Measurements from ENCODE around the gene FAM174C.
"Not testable (repeated sequence)": the region's sequence is repeated elsewhere in the genome, so short reads cannot be mapped to it uniquely, and the experiment has no call there.

The FAM174C gene

DNA sequence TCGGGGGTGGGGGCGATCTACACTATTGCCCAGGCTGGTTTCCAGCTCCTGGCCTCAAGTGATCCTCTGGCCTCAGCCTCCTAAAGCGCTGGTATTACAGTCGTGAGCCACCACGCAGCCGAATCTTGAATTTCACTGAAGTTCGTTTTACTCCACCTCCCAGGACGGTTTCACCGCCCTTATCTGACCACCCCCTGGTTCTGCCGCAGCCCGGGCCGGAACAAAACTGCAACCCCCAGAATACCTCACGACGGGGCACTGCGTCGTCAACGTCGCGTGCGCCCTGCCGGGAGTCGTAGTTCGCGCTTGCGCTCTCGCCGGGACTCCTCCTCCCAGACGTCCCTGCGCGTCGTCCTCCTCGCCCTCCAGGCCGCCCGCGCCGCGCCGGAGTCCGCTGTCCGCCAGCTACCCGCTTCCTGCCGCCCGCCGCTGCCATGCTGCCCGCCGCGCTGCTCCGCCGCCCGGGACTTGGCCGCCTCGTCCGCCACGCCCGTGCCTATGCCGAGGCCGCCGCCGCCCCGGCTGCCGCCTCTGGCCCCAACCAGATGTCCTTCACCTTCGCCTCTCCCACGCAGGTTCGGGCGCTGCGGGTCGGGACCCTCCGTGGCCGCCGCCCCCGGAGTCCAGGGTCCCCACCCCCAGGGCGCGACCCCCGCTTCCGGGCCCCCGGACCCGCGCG is 33.8 kb upstream of the FAM174C start, which contains the start of gene ATP5F1D:
Gene ATP5F1D (plus strand): TSS at position 335 of the 679 bp plus-strand sequence. CDS start 100 bp downstream, at position 435.
- in situ Hi-C loops (cut with HindIII; ENCODE audit: low sequenced_read_pairs), result no loop called here
- peak; percentile 94 for DNase-seq (ENCODE audit: low read depth, low spot score)
- peak within 1 kb of the TSS; percentile 68 for H3K4me3 ChIP-seq (ENCODE audit: low read depth, low read length)
- TF ChIP-seq, protein P1, sequence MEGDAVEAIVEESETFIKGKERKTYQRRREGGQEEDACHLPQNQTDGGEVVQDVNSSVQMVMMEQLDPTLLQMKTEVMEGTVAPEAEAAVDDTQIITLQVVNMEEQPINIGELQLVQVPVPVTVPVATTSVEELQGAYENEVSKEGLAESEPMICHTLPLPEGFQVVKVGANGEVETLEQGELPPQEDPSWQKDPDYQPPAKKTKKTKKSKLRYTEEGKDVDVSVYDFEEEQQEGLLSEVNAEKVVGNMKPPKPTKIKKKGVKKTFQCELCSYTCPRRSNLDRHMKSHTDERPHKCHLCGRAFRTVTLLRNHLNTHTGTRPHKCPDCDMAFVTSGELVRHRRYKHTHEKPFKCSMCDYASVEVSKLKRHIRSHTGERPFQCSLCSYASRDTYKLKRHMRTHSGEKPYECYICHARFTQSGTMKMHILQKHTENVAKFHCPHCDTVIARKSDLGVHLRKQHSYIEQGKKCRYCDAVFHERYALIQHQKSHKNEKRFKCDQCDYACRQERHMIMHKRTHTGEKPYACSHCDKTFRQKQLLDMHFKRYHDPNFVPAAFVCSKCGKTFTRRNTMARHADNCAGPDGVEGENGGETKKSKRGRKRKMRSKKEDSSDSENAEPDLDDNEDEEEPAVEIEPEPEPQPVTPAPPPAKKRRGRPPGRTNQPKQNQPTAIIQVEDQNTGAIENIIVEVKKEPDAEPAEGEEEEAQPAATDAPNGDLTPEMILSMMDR (IDR thresholded peaks at IDR 0.05; ENCODE audit: low read depth, low read length), result no peak

DNA sequence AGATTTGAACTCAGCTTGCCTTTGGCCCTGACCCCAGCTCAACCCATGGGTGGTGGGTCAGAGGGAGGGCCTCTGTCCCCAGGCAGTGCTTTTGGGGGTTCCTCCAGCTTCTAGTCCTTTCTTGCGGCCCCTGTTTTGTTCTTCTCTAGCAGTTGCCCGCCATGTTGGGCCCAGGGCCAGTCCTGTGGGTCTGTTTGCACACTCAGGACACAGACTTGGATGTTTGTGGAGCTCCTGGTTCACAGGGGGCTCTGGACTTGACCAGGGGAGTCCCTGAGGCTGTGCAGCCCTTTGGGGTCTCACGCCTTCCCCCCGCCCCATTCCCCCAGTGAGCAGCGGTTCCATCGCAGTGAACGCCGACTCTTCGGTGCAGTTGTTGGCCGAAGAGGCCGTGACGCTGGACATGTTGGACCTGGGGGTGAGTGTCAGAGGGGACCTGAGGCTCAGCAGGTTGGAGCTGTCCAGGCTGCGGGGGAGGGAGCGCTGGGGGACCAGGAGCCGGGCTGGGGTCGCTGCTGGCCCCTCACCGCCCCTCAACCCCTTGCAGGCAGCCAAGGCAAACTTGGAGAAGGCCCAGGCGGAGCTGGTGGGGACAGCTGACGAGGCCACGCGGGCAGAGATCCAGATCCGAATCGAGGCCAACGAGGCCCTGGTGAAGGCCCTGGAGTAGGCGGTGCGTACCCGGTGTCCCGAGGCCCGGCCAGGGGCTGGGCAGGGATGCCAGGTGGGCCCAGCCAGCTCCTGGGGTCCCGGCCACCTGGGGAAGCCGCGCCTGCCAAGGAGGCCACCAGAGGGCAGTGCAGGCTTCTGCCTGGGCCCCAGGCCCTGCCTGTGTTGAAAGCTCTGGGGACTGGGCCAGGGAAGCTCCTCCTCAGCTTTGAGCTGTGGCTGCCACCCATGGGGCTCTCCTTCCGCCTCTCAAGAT is 31.3 kb upstream of the FAM174C start:
- H3K4me3 ChIP-seq (ENCODE audit: low read depth, low read length), result no peak overlapping the region
- TF ChIP-seq, protein P1 (IDR thresholded peaks at IDR 0.05; ENCODE audit: low read depth, low read length), result peak; percentile 92
- DNase-seq (ENCODE audit: low read depth, low spot score), result peak; percentile 79
- in situ Hi-C loops (cut with HindIII; ENCODE audit: low sequenced_read_pairs), result no loop called here

DNA sequence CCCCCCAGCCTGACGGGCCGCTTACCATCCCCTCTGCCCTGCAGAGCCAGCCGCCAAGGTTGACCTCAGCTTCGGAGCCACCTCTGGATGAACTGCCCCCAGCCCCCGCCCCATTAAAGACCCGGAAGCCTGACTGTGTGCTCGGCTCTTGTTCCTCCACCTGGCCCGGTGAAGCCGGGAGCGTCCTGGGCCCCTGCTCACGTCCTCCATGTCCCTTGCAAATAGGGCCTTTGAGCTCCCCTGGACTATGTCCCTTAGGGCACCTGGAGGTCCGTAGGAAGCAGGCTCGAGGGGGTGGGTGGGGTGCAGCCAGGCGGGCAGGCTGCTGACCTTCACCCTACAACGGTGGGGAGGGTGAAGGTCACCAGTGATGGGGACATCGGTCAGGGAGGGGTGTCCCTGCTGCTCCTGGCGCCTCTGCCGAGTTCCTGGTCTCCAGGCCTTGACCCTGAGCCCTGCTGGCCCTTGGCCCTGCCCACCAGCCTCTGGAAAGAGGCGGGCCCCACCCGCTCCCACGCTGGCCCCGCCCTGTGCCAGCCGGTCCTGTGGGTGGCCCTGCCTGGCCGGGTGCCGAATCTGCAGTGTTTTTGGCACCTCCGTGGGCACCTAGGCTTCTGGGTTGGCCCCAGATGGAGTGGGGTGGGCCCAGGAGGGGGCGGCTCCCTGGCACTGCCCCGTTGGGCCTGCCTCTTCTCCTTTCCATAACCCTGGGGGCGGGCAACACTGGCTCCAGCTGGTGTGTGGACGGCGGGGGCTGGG is 30.5 kb upstream of the FAM174C start:
- in situ Hi-C loops (cut with HindIII; ENCODE audit: low sequenced_read_pairs), result no loop called here
- no peak overlapping the region for H3K4me3 ChIP-seq (ENCODE audit: low read depth, low read length)
- TF ChIP-seq, protein P1 (IDR thresholded peaks at IDR 0.05; ENCODE audit: low read depth, low read length), result no peak
- DNase-seq (ENCODE audit: low read depth, low spot score), result no peak

DNA sequence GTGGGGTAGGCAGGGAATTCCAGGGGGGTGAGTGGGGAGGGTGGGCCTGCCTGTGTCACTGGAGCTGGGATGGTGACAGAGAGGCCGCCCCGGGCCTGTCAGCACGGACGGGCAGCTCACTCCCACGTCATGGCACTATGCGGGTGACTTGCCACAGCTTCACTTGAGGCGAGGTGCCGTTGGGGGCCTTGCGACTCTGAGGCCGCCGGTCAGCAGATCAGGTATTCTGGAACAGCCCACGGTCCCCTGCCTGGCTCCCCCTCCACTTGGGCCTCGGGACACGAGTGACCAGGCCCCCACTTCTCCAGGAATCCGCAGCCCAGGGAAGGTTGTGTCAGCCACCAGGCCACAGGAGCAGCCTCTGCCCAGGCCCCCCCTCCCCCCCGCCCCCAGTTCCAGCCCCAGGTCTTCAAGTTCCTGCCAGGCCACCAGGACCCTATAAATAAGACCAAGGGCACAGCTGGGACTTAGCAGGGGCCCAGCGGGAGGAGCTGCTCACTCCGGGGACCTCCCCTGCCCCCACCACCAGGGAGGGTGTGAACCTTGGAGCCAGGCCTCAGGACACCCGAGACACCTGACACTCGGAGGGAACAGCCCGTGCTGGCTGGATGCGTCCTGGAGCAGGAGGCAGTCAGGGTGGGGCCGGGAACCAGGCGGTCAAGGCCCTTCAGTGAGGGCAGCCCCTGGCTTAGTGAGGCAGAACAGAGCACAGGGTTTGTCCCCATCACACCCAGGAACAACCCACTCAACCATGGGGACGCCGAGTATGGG is 29.7 kb upstream of the FAM174C start:
- TF ChIP-seq, protein P1 (IDR thresholded peaks at IDR 0.05; ENCODE audit: low read depth, low read length), result no peak
- H3K4me3 ChIP-seq (ENCODE audit: low read depth, low read length), result no peak overlapping the region
- in situ Hi-C loops (cut with HindIII; ENCODE audit: low sequenced_read_pairs), result no loop called here
- no peak for DNase-seq (ENCODE audit: low read depth, low spot score)

DNA sequence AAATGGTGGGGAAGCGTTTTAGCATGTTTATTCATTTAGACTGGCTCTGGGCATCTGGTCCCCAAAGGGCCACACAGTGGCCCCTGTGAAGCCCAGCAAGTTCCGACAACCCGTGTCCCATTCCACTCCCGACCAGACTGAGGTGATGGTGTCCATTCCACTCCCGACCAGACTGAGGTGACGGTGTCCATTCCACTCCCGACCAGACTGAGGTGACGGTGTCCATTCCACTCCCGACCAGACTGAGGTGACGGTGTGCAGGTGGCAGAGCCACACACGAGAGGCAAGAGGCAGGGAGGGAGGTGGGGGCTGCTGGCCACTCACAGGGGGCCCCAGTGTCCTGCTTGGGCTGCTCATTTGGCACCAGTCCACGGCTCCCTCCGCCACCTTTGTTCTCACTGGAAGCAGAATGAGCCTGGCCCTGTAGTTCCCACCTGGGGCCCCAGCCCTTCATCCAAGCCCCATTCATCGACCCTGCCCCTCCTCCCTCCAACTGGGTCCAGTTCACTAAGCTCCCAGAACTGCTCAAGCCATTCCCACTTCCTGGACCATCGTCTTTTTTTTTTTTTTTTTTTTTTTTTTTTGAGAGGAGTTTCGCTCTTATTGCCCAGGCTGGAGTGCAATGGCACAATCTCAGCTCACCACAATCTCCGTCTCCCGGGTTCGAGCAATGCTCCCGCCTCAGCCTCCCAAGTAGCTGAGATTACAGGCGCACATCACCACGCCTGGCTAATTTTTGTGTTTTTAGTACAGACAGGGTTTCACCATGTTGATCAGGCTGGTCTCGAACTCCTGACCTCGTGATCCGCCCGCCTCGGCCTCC is 28.9 kb upstream of the FAM174C start:
- H3K4me3 ChIP-seq (ENCODE audit: low read depth, low read length); DNase-seq (ENCODE audit: low read depth, low spot score); in situ Hi-C loops (cut with HindIII; ENCODE audit: low sequenced_read_pairs): not testable (repeated sequence)

DNA sequence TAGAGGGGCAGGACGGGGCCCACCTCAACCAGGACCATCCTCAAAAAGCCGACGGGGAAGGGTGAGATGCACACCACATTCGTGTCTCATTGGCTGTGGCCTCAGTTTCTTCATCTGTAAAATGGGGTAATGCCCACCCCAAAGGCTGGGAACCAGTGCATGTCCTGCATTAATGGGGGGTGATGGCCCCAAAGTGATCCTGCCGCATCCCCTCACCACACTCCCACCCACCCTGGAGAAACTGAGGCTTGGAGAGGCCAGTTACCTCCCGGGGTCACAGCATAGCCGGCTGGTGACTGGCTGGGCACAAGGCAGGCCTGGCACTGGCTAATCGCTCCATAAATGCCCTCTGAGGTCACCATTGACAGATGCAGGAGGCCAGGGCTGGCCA is 27.6 kb upstream of the FAM174C start:
- H3K4me3 ChIP-seq (ENCODE audit: low read depth, low read length), result peak overlapping the region; percentile 67
- no peak for DNase-seq (ENCODE audit: low read depth, low spot score)
- in situ Hi-C loops (cut with HindIII; ENCODE audit: low sequenced_read_pairs), result no loop called here
- TF ChIP-seq, protein P1 (IDR thresholded peaks at IDR 0.05; ENCODE audit: low read depth, low read length), result no peak
